Measurements from ENCODE around the gene TNFRSF12A.

DNA sequence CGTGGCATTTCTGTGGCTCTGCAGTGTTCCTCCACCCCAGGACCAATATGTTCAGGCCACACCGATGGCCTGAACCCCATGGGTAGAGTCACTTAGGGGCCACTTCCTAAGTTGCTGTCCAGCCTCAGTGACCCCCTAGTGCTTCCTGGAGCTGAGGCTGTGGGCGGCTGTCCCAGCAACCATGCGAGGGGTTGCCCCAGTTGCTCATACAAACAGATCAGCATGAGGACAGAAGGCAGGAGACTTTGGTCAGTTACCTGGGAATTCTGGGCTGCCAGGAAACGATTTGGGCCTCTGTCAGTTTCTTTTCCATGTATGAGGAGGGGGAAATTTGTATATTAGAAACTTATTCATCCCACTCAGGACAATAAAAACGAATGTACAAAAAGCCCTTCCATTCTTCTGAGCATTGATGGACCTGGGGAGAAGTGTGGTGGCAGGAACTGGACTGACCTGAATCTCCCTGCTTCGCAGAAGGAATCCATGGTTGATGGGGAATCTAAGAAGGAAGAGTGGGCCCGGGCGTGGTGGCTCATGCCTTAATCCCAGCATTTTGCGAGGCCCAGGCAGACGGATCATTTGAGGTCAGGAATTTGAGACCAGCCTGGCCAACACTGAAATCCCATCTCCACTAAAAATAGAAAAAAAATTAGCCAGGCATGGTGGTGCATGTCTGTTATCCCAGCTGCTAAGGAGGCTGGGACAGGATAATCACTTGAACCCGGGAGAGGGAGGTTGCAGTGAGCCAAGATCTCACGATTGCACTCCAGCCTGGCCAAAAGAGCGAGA lies 40.4 kb downstream of the TNFRSF12A start:
- TF ChIP-seq, protein P1, sequence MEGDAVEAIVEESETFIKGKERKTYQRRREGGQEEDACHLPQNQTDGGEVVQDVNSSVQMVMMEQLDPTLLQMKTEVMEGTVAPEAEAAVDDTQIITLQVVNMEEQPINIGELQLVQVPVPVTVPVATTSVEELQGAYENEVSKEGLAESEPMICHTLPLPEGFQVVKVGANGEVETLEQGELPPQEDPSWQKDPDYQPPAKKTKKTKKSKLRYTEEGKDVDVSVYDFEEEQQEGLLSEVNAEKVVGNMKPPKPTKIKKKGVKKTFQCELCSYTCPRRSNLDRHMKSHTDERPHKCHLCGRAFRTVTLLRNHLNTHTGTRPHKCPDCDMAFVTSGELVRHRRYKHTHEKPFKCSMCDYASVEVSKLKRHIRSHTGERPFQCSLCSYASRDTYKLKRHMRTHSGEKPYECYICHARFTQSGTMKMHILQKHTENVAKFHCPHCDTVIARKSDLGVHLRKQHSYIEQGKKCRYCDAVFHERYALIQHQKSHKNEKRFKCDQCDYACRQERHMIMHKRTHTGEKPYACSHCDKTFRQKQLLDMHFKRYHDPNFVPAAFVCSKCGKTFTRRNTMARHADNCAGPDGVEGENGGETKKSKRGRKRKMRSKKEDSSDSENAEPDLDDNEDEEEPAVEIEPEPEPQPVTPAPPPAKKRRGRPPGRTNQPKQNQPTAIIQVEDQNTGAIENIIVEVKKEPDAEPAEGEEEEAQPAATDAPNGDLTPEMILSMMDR (IDR thresholded peaks at IDR 0.05), result no peak
- TF ChIP-seq, protein P2, sequence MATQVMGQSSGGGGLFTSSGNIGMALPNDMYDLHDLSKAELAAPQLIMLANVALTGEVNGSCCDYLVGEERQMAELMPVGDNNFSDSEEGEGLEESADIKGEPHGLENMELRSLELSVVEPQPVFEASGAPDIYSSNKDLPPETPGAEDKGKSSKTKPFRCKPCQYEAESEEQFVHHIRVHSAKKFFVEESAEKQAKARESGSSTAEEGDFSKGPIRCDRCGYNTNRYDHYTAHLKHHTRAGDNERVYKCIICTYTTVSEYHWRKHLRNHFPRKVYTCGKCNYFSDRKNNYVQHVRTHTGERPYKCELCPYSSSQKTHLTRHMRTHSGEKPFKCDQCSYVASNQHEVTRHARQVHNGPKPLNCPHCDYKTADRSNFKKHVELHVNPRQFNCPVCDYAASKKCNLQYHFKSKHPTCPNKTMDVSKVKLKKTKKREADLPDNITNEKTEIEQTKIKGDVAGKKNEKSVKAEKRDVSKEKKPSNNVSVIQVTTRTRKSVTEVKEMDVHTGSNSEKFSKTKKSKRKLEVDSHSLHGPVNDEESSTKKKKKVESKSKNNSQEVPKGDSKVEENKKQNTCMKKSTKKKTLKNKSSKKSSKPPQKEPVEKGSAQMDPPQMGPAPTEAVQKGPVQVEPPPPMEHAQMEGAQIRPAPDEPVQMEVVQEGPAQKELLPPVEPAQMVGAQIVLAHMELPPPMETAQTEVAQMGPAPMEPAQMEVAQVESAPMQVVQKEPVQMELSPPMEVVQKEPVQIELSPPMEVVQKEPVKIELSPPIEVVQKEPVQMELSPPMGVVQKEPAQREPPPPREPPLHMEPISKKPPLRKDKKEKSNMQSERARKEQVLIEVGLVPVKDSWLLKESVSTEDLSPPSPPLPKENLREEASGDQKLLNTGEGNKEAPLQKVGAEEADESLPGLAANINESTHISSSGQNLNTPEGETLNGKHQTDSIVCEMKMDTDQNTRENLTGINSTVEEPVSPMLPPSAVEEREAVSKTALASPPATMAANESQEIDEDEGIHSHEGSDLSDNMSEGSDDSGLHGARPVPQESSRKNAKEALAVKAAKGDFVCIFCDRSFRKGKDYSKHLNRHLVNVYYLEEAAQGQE (IDR thresholded peaks at IDR 0.05; ENCODE audit: insufficient read depth in 1 of 2, low read depth in 2 of 2, low read length in 1 of 2), result no peak
- no peak for TF ChIP-seq POLR2AphosphoS5 (IDR thresholded peaks at IDR 0.05; ENCODE audit: low read depth, low read length)
